BE2C (cell line): Measurements from ENCODE around the gene DHRS13.
"Not testable (repeated sequence)": the region's sequence is repeated elsewhere in the genome, so short reads cannot be mapped to it uniquely, and the experiment has no call there.

Experiments
- DNase-seq: peaks from one replicate; pipeline ENCODE4 v3.0.0-alpha.2; 2020
- H3K27me3 ChIP-seq: fragments of 250-450 bp; sonication (Bioruptor Pico); 2 replicates; pipeline ENCODE4 v1.5.1; 2020; ENCODE audit warnings: mild to moderate bottlenecking
- H3K36me3 ChIP-seq: fragments of 250-450 bp; sonication (Bioruptor Pico); 2 replicates; pipeline ENCODE4 v1.5.1; 2020; ENCODE audit warnings: mild to moderate bottlenecking
- H3K4me1 ChIP-seq: fragments of 250-450 bp; sonication (Bioruptor Pico); 2 replicates; pipeline ENCODE4 v1.5.1; 2020
- H3K4me3 ChIP-seq: 2 replicates; pipeline ENCODE4 v1.5.1; 2011; ENCODE audit warnings: low read depth, low read length
- H3K9me3 ChIP-seq: fragments of 250-450 bp; sonication (Bioruptor Pico); 2 replicates; pipeline ENCODE4 v1.5.1; 2020
- CTCF ChIP-seq: IDR thresholded peaks from 2 replicates; pipeline ENCODE4 v1.5.1; 2012; ENCODE audit warnings: mild to moderate bottlenecking, low read depth, low read length

DHRS13 gene

GRCh38 chr17:28878158-28878910 lies 24.5 kb downstream of the DHRS13 start:
- TF ChIP-seq CTCF, result no peak
- H3K9me3 ChIP-seq, result no peaks in the 10 kb centered on the region
- H3K27me3 ChIP-seq, result no peaks in the 10 kb centered on the region
- no peaks in the 10 kb centered on the region for H3K36me3 ChIP-seq
- no peak for DNase-seq
- no peaks in the 10 kb centered on the region for H3K4me1 ChIP-seq
- no peak overlapping the region for H3K4me3 ChIP-seq

- DNase-seq, H3K4me1 ChIP-seq, H3K9me3 ChIP-seq, H3K4me3 ChIP-seq, H3K36me3 ChIP-seq, H3K27me3 ChIP-seq: not testable (repeated sequence)
Observed at GRCh38 chr17:28877150-28877711, 25.6 kb downstream of the DHRS13 start.

GRCh38 chr17:28875848-28876550 lies 26.9 kb downstream of the DHRS13 start:
- DNase-seq, result no peak
- H3K36me3 ChIP-seq, result no peaks in the 10 kb centered on the region
- H3K4me3 ChIP-seq, result no peak overlapping the region
- H3K9me3 ChIP-seq, result no peaks in the 10 kb centered on the region
- no peaks in the 10 kb centered on the region for H3K27me3 ChIP-seq
- no peaks in the 10 kb centered on the region for H3K4me1 ChIP-seq
- TF ChIP-seq CTCF, result no peak

GRCh38 chr17:28874750-28875149 lies 28.1 kb downstream of the DHRS13 start:
- no peak for TF ChIP-seq CTCF
- Histone ChIP-seq H3K4me1 (no peaks in the 10 kb centered on the region), H3K9me3 (no peaks in the 10 kb centered on the region), H3K27me3 (no peaks in the 10 kb centered on the region), H3K4me3 (no peak overlapping the region), H3K36me3 (no peaks in the 10 kb centered on the region)
- DNase-seq, result no peak

GRCh38 chr17:28873839-28874238 lies 29.0 kb downstream of the DHRS13 start:
- Histone ChIP-seq H3K36me3 (no peaks in the 10 kb centered on the region), H3K9me3 (no peaks in the 10 kb centered on the region), H3K4me1 (no peaks in the 10 kb centered on the region), H3K4me3 (no peak overlapping the region), H3K27me3 (no peaks in the 10 kb centered on the region)
- no peak for DNase-seq
- TF ChIP-seq CTCF, result no peak

- TF ChIP-seq CTCF, result no peak
- no peaks in the 10 kb centered on the region for H3K4me1 ChIP-seq
- no peaks in the 10 kb centered on the region for H3K9me3 ChIP-seq
- DNase-seq, result no peak
- H3K36me3 ChIP-seq, result no peaks in the 10 kb centered on the region
- no peaks in the 10 kb centered on the region for H3K27me3 ChIP-seq
- H3K4me3 ChIP-seq, result no peak overlapping the region
Observed at GRCh38 chr17:28871056-28871579, 31.8 kb downstream of the DHRS13 start.
